SK-N-SH treated with all-trans-retinoic acid at 6 μM for 48 hours (cell line): Measurements from ENCODE around the gene SEPTIN5.

Experiments used
- ARNTL ChIP-seq: fragments of 450-650 bp; formaldehyde crosslinking; IDR thresholded peaks from 2 replicates; pipeline ENCODE4 v1.5.0; 2020; ENCODE audit warnings: low read depth, mild to moderate bottlenecking, moderate library complexity, borderline replicate concordance
- BACH2 ChIP-seq: fragments of 250-450 bp; sonication (Bioruptor Pico); IDR thresholded peaks from 2 replicates; pipeline ENCODE4 v1.9.0; 2021; ENCODE audit warnings: mild to moderate bottlenecking, borderline replicate concordance
- CREB5 ChIP-seq: fragments of 250-450 bp; sonication (Bioruptor Pico); IDR thresholded peaks from 2 replicates; pipeline ENCODE4 v1.5.1; 2020; ENCODE audit warnings: low read depth, mild to moderate bottlenecking, moderate library complexity
- ISL1 ChIP-seq: fragments of 250-450 bp; sonication (Bioruptor Pico); IDR thresholded peaks from 2 replicates; pipeline ENCODE4 v2.1.2; 2022; ENCODE audit warnings: mild to moderate bottlenecking, moderate library complexity
- PATZ1 ChIP-seq: fragments of 250-450 bp; sonication (Bioruptor Pico); IDR thresholded peaks from 2 replicates; pipeline ENCODE4 v1.8.0; 2020; ENCODE audit warnings: mild to moderate bottlenecking, moderate library complexity, borderline replicate concordance
- POU6F1 ChIP-seq: fragments of 250-450 bp; sonication (Bioruptor Pico); IDR thresholded peaks from 2 replicates; pipeline ENCODE4 v1.8.0; 2021; ENCODE audit warnings: low read depth, mild to moderate bottlenecking, moderate library complexity, borderline replicate concordance
- TOX ChIP-seq: fragments of 250-450 bp; sonication (Bioruptor Pico); IDR thresholded peaks from 2 replicates; pipeline ENCODE4 v1.8.0; 2021; ENCODE audit warnings: mild to moderate bottlenecking, moderate library complexity, borderline replicate concordance
- TSHZ2 ChIP-seq: fragments of 250-450 bp; sonication (Bioruptor Pico); IDR thresholded peaks from 2 replicates; pipeline ENCODE4 v1.5.0; 2020; ENCODE audit warnings: mild to moderate bottlenecking, moderate library complexity
- ZFP30 ChIP-seq: fragments of 450-650 bp; formaldehyde crosslinking; IDR thresholded peaks from 2 replicates; pipeline ENCODE4 v1.5.0; 2022; ENCODE audit warnings: mild to moderate bottlenecking, moderate library complexity
- ZNF565 ChIP-seq: fragments of 450-650 bp; formaldehyde crosslinking; conservative IDR thresholded peaks from 2 replicates; pipeline ENCODE4 v1.5.0; 2020; ENCODE audit warnings: low read depth, mild to moderate bottlenecking, moderate library complexity

GRCh38 chr22:19675428-19675827 lies 38.9 kb upstream of the SEPTIN5 start:
- TF ChIP-seq ARNTL (CRISPR knock-in tag) (no peak), TOX (CRISPR knock-in tag) (no peak), CREB5 (CRISPR knock-in tag) (no peak), ISL1 (CRISPR knock-in tag) (no peak), ZFP30 (CRISPR knock-in tag) (no peak), ZNF565 (CRISPR knock-in tag) (no peak), TSHZ2 (CRISPR knock-in tag) (no peak), POU6F1 (CRISPR knock-in tag) (no peak), PATZ1 (no peak), BACH2 (no peak)
